ENCODE results near the gene ZNF229.
"Not testable (repeated sequence)": the region's sequence is repeated elsewhere in the genome, so short reads cannot be mapped to it uniquely, and the experiment has no call there.

The ZNF229 gene

GRCh38 chr19:44447916-44448674, at the start of gene ZNF229:
Gene ZNF229 (minus strand): TSS chr19:44448472. CDS start chr19:44442847, 5,625 bp downstream.
- intact Hi-C loops (cut with DNase I) = no loop called here
- peak; percentile 57 to 95 (median 74) for DNase-seq

GRCh38 chr19:44496711-44497110, 48.4 kb upstream of the ZNF229 start:
- intact Hi-C loops (cut with DNase I) = no loop called here
- DNase-seq = no peak

GRCh38 chr19:44476559-44477408, 28.5 kb upstream of the ZNF229 start:
- intact Hi-C loops (cut with DNase I) = no loop called here
- DNase-seq = no peak

- DNase-seq; intact Hi-C loops (cut with DNase I): not testable (repeated sequence)
Measured at GRCh38 chr19:44468730-44469129, 20.5 kb upstream of the ZNF229 start.

- intact Hi-C loops (cut with DNase I); DNase-seq: not testable (repeated sequence)
Measured at GRCh38 chr19:44462600-44463286, 14.5 kb upstream of the ZNF229 start.

- DNase-seq; intact Hi-C loops (cut with DNase I): not testable (repeated sequence)
Measured at GRCh38 chr19:44456016-44456415, 7.7 kb upstream of the ZNF229 start.

- intact Hi-C loops (cut with DNase I) = no loop called here
- DNase-seq = no peak
Measured at GRCh38 chr19:44455100-44455499, 6.8 kb upstream of the ZNF229 start.

- intact Hi-C loops (cut with DNase I) = no loop called here
- DNase-seq = no peak
Measured at GRCh38 chr19:44452367-44452766, 4.1 kb upstream of the ZNF229 start.

GRCh38 chr19:44451687-44452086, 3.4 kb upstream of the ZNF229 start:
- intact Hi-C loops (cut with DNase I) = no loop called here
- DNase-seq = no peak

GRCh38 chr19:44438441-44438840, 9.8 kb downstream of the ZNF229 start:
- DNase-seq = no peak
- intact Hi-C loops (cut with DNase I) = no loop called here

GRCh38 chr19:44435441-44435840, 12.8 kb downstream of the ZNF229 start:
- intact Hi-C loops (cut with DNase I) = no loop called here
- DNase-seq = no peak

- no peak for DNase-seq
- intact Hi-C loops (cut with DNase I) = no loop called here
Measured at GRCh38 chr19:44430956-44431355, 17.3 kb downstream of the ZNF229 start.

GRCh38 chr19:44415553-44415952, 32.7 kb downstream of the ZNF229 start:
- intact Hi-C loops (cut with DNase I); DNase-seq: not testable (repeated sequence)

- DNase-seq = peak; percentile 84 to 98 (median 90)
- intact Hi-C loops (cut with DNase I) = loop anchor here (2.0 kb wide), 1 partner anchor 45 kb away; the partner anchor contains the start of gene ZNF112
Measured at GRCh38 chr19:44401139-44402115, 46.8 kb downstream of the ZNF229 start, which contains the start of gene ZNF285. Gene ZNF285 (minus strand): TSS chr19:44401608. CDS start chr19:44397213, 4,395 bp downstream.

- intact Hi-C loops (cut with DNase I); DNase-seq: not testable (repeated sequence)
Measured at GRCh38 chr19:44389268-44389667, 59.0 kb downstream of the ZNF229 start.
